Caco-2 (cell line): ENCODE results near the gene ADAMTS3. TPM values are rescaled to one million over a fixed set of nuclear protein-coding genes. Genes with fewer than 3 reads are reported as not detected.

Experiments
- BruUV-seq: library from RNA; stranded (reverse); fragments of 400-500 nt; replicated peaks from 2 replicates; lab custom pipeline; 2021; lab: Mats Ljungman, UMichigan
- CTCF ChIA-PET: fragments of 300-600 bp; sonication (Branson Sonifier 250); formaldehyde crosslinking; loops from one replicate; lab custom pipeline; 2022; ENCODE audit warnings: antibody characterized with exemption; lab: Charles Lee
- POLR2A ChIA-PET: fragments of 300-600 bp; sonication (Branson Sonifier 250); formaldehyde crosslinking; loops from one replicate; lab custom pipeline; 2022; ENCODE audit warnings: antibody characterized with exemption; lab: Charles Lee
- DNase-seq, 2 experiments: peaks; one replicate each; pipeline versions ENCODE4 v3.0.0 to v3.0.0-alpha.2; 2020 to 2022
- H3K27me3 ChIP-seq: replicated peaks from 2 replicates; pipeline ENCODE4 v1.6.0; 2011; ENCODE audit warnings: low read length; ENCODE audit not compliant: control insufficient read depth, insufficient read depth
- H3K36me3 ChIP-seq: 2 replicates; pipeline ENCODE4 v1.5.1; 2011; ENCODE audit warnings: low read length; ENCODE audit not compliant: control insufficient read depth, insufficient read depth
- H3K4me1 ChIP-seq: fragments of 250-450 bp; sonication (Bioruptor Pico); 2 replicates; pipeline ENCODE4 v1.5.1; 2020; ENCODE audit warnings: mild to moderate bottlenecking
- H3K4me3 ChIP-seq: 2 replicates; pipeline ENCODE4 v1.5.1; 2011; ENCODE audit warnings: low read depth, mild to moderate bottlenecking, control low read depth, low read length
- H3K9me3 ChIP-seq: fragments of 250-450 bp; sonication (Bioruptor Pico); 2 replicates; pipeline ENCODE4 v1.5.1; 2020; ENCODE audit warnings: mild to moderate bottlenecking, moderate library complexity
- H3K27ac Mint-ChIP-seq: one replicate; pipeline ENCODE4 v1.8.0; 2022; ENCODE audit warnings: mixed read lengths; ENCODE audit not compliant: unreplicated experiment
- H3K27me3 Mint-ChIP-seq: one replicate; pipeline ENCODE4 v1.8.0; 2022; ENCODE audit warnings: mixed read lengths; ENCODE audit not compliant: insufficient read depth, unreplicated experiment
- H3K36me3 Mint-ChIP-seq: one replicate; pipeline ENCODE4 v1.8.0; 2022; ENCODE audit warnings: mild to moderate bottlenecking, mixed read lengths; ENCODE audit not compliant: insufficient read depth, unreplicated experiment
- H3K4me1 Mint-ChIP-seq: one replicate; pipeline ENCODE4 v1.8.0; 2022; ENCODE audit warnings: low read depth, mixed read lengths; ENCODE audit not compliant: unreplicated experiment
- H3K4me3 Mint-ChIP-seq: one replicate; pipeline ENCODE4 v1.8.0; 2022; ENCODE audit warnings: mild to moderate bottlenecking, moderate library complexity, mixed read lengths; ENCODE audit not compliant: unreplicated experiment
- H3K9me3 Mint-ChIP-seq: one replicate; pipeline ENCODE4 v1.8.0; 2022; ENCODE audit warnings: mixed read lengths; ENCODE audit not compliant: unreplicated experiment
- CTCF ChIP-seq, 2 experiments: fragments of 200-600 bp in 1 of 2; IDR thresholded peaks; 1 replicate in 1 of 2; 2 replicates in 1 of 2; pipeline versions ENCODE4 v1.5.1 to v1.8.0; 2011 to 2022; ENCODE audit warnings: antibody characterized with exemption in 1 of 2, control low read depth in 1 of 2, inconsistent platforms in 1 of 2, low read depth in 1 of 2, low read length in 1 of 2, mild to moderate bottlenecking in 1 of 2, moderate library complexity in 1 of 2; ENCODE audit not compliant: insufficient read depth in 1 of 2, severe bottlenecking in 1 of 2, unreplicated experiment in 1 of 2
- intact Hi-C: fragments of 100-400 bp; cut with micrococcal nuclease; formaldehyde crosslinking; loops from one replicate; pipeline ENCODE4 v1.10.0; 2022; ENCODE audit not compliant: unreplicated experiment
- total RNA-seq: library from RNA; stranded (reverse); gene quantifications from 2 replicates; pipeline ENCODE4 v1.2.3, GENCODE V29; 2022

Gene ADAMTS3
- total RNA-seq, 1 experiment from 2014 or later: not detected

GRCh38 chr4:72430988-72431387 is 138.0 kb downstream of the ADAMTS3 start:
- H3K36me3 Mint-ChIP-seq: no peaks in the 10 kb centered on the region
- no peaks in the 10 kb centered on the region for H3K4me1 Mint-ChIP-seq
- no peaks in the 10 kb centered on the region for H3K9me3 Mint-ChIP-seq
- H3K4me3 Mint-ChIP-seq: no peak overlapping the region
- H3K27me3 Mint-ChIP-seq: peaks cover 9% of the 10 kb centered on the region
- Histone ChIP-seq H3K36me3 (no peaks in the 10 kb centered on the region), H3K27me3 (no peaks in the 10 kb centered on the region), H3K4me3 (no peak overlapping the region), H3K9me3 (no peaks in the 10 kb centered on the region), H3K4me1 (no peaks in the 10 kb centered on the region)
- no peak for DNase-seq
- BruUV-seq: no TSS peak
- ChIA-PET CTCF (no interaction called here), POLR2A (no interaction called here)
- intact Hi-C loops: no loop called here
- TF ChIP-seq CTCF (IDR thresholded peaks at IDR 0.05; ENCODE audit: insufficient read depth in 1 of 2, low read depth in 1 of 2, low read length in 1 of 2, severe bottlenecking in 1 of 2, unreplicated experiment in 1 of 2): no peak
- no peak overlapping the region for H3K27ac Mint-ChIP-seq

GRCh38 chr4:72430050-72430449 is 139.0 kb downstream of the ADAMTS3 start:
- H3K4me1 ChIP-seq: no peaks in the 10 kb centered on the region
- no peak overlapping the region for H3K4me3 Mint-ChIP-seq
- TF ChIP-seq CTCF (IDR thresholded peaks at IDR 0.05; ENCODE audit: insufficient read depth in 1 of 2, low read depth in 1 of 2, low read length in 1 of 2, severe bottlenecking in 1 of 2, unreplicated experiment in 1 of 2): no peak
- H3K9me3 Mint-ChIP-seq: no peaks in the 10 kb centered on the region
- no TSS peak for BruUV-seq
- POLR2A ChIA-PET: no interaction called here
- no peak overlapping the region for H3K4me3 ChIP-seq
- no peaks in the 10 kb centered on the region for H3K9me3 ChIP-seq
- H3K4me1 Mint-ChIP-seq: no peaks in the 10 kb centered on the region
- H3K27ac Mint-ChIP-seq: no peak overlapping the region
- CTCF ChIA-PET: no interaction called here
- no peak for DNase-seq
- no peaks in the 10 kb centered on the region for H3K36me3 ChIP-seq
- H3K27me3 ChIP-seq: no peaks in the 10 kb centered on the region
- intact Hi-C loops: no loop called here
- H3K27me3 Mint-ChIP-seq: peaks cover 9% of the 10 kb centered on the region
- no peaks in the 10 kb centered on the region for H3K36me3 Mint-ChIP-seq

- H3K4me3 Mint-ChIP-seq: no peak overlapping the region
- Histone ChIP-seq H3K9me3 (no peaks in the 10 kb centered on the region), H3K36me3 (no peaks in the 10 kb centered on the region), H3K4me1 (no peaks in the 10 kb centered on the region), H3K4me3 (no peak overlapping the region), H3K27me3 (no peaks in the 10 kb centered on the region)
- H3K27ac Mint-ChIP-seq: no peak overlapping the region
- no peak for TF ChIP-seq CTCF (IDR thresholded peaks at IDR 0.05; ENCODE audit: insufficient read depth in 1 of 2, low read depth in 1 of 2, low read length in 1 of 2, severe bottlenecking in 1 of 2, unreplicated experiment in 1 of 2)
- H3K9me3 Mint-ChIP-seq: no peaks in the 10 kb centered on the region
- CTCF ChIA-PET: no interaction called here
- H3K36me3 Mint-ChIP-seq: no peaks in the 10 kb centered on the region
- no peaks in the 10 kb centered on the region for H3K4me1 Mint-ChIP-seq
- POLR2A ChIA-PET: no interaction called here
- peaks cover 9% of the 10 kb centered on the region for H3K27me3 Mint-ChIP-seq
- no peak for DNase-seq
- intact Hi-C loops: no loop called here
- BruUV-seq: no TSS peak
Observed at GRCh38 chr4:72429397-72429889, 139.6 kb downstream of the ADAMTS3 start.
